ENCODE results near the gene TNS3. TPM values are rescaled to one million over a fixed set of nuclear protein-coding genes. Genes with fewer than 3 reads are reported as not detected.

TNS3 gene
- total RNA-seq, 1 donor from 2014 or later, result 30.3 TPM

- intact Hi-C loops (cut with micrococcal nuclease), result loop anchor here (5.0 kb wide), 1 partner anchor 205 kb away; no protein-coding TSS in a partner anchor
- Mint-ChIP-seq H3K9me3 (peaks cover under 1% of the 10 kb centered on the region), H3K27me3 (no peaks in the 10 kb centered on the region), H3K4me1 (peaks cover 49% of the 10 kb centered on the region), H3K36me3 (ENCODE audit: low read depth) (no peaks in the 10 kb centered on the region), H3K27ac (peak overlapping the region; percentile 90), H3K4me3 (no peak overlapping the region)
- ATAC-seq (ENCODE audit: low read depth) (no peak), DNase-seq (no peak)
- no peak for TF ChIP-seq CTCF (IDR thresholded peaks at IDR 0.05)
- ChIA-PET CTCF (interaction anchor here (1.6 to 2.1 kb wide), 2 partner anchors 217 to 336 kb away, joined by 4 to 5 read pairs; no protein-coding TSS in a partner anchor), POLR2A (interaction anchor here (0.6 to 2.8 kb wide), 12 partner anchors 12 to 122 kb away, joined by 3 to 20 read pairs (median 6); partner anchors contain the start of gene TNS3)
Measured at GRCh38 chr7:47602272-47603004, 20.5 kb upstream of the TNS3 start.

- no peak for TF ChIP-seq CTCF (IDR thresholded peaks at IDR 0.05)
- Mint-ChIP-seq H3K4me3 (peak overlapping the region; percentile 59), H3K27me3 (no peaks in the 10 kb centered on the region), H3K4me1 (peaks cover 49% of the 10 kb centered on the region), H3K36me3 (ENCODE audit: low read depth) (no peaks in the 10 kb centered on the region), H3K27ac (peak overlapping the region; percentile 90), H3K9me3 (peaks cover 6% of the 10 kb centered on the region)
- no peak for ATAC-seq (ENCODE audit: low read depth)
- ChIA-PET CTCF (interaction anchor here (1.6 to 2.1 kb wide), 3 partner anchors 26 to 335 kb away, joined by 4 to 7 read pairs (median 5); no protein-coding TSS in a partner anchor), POLR2A (interaction anchor here (0.6 to 2.8 kb wide), 13 partner anchors 11 to 123 kb away, joined by 3 to 20 read pairs (median 4); partner anchors contain the start of gene TNS3)
- intact Hi-C loops (cut with micrococcal nuclease), result loop anchor here (1.0 to 5.0 kb wide), 7 partner anchors 19 to 205 kb away; partner anchors contain the start of gene TNS3
- DNase-seq, result no peak
Measured at GRCh38 chr7:47601881-47602249, 20.0 kb upstream of the TNS3 start.

GRCh38 chr7:47601119-47601880 lies 19.4 kb upstream of the TNS3 start:
- Mint-ChIP-seq H3K4me1 (peaks cover 49% of the 10 kb centered on the region), H3K4me3 (peak overlapping the region; percentile 59), H3K9me3 (peaks cover 6% of the 10 kb centered on the region), H3K27ac (peak overlapping the region; percentile 90), H3K36me3 (ENCODE audit: low read depth) (no peaks in the 10 kb centered on the region), H3K27me3 (no peaks in the 10 kb centered on the region)
- no peak for TF ChIP-seq CTCF (IDR thresholded peaks at IDR 0.05)
- ChIA-PET CTCF (interaction anchor here (1.1 to 2.1 kb wide), 4 partner anchors 26 to 335 kb away, joined by 4 to 7 read pairs (median 4); no protein-coding TSS in a partner anchor), POLR2A (interaction anchor here (0.5 to 2.8 kb wide), 15 partner anchors 11 to 123 kb away, joined by 3 to 20 read pairs (median 4); partner anchors contain the start of gene TNS3)
- DNase-seq, result no peak
- intact Hi-C loops (cut with micrococcal nuclease), result loop anchor here (1.0 to 5.0 kb wide), 7 partner anchors 18 to 206 kb away; partner anchors contain the start of gene TNS3
- peak; percentile 70 for ATAC-seq (ENCODE audit: low read depth)

GRCh38 chr7:47600199-47601118 lies 18.5 kb upstream of the TNS3 start:
- Mint-ChIP-seq H3K9me3 (peaks cover 7% of the 10 kb centered on the region), H3K4me3 (peak overlapping the region; percentile 59), H3K36me3 (ENCODE audit: low read depth) (no peaks in the 10 kb centered on the region), H3K27ac (peak overlapping the region; percentile 90), H3K27me3 (no peaks in the 10 kb centered on the region), H3K4me1 (peaks cover 49% of the 10 kb centered on the region)
- intact Hi-C loops (cut with micrococcal nuclease), result loop anchor here (1.0 to 5.0 kb wide), 7 partner anchors 18 to 207 kb away; partner anchors contain the start of gene TNS3
- peak; percentile 56 for ATAC-seq (ENCODE audit: low read depth)
- DNase-seq, result no peak
- ChIA-PET POLR2A (interaction anchor here (0.5 to 2.8 kb wide), 10 partner anchors 18 to 124 kb away, joined by 3 to 20 read pairs (median 4); partner anchors contain the start of gene TNS3), CTCF (interaction anchor here (1.1 to 2.1 kb wide), 4 partner anchors 27 to 334 kb away, joined by 4 to 7 read pairs (median 4); no protein-coding TSS in a partner anchor)
- no peak for TF ChIP-seq CTCF (IDR thresholded peaks at IDR 0.05)

All from activated B cell treated with CpG ODN at 0.5 μM for 24 hours (primary cell).